Activated naive CD8-positive, alpha-beta T cell treated with anti-CD3 and anti-CD28 coated beads, Interleukin-2, amount 10 ng/mL, durations not matched to agents 7 days and 5 days (primary cell): ENCODE measurements around the gene TSC22D3. TPM values are rescaled to one million over a fixed set of nuclear protein-coding genes. Genes with fewer than 3 reads are reported as not detected.
"Not testable (repeated sequence)": the region's sequence is repeated elsewhere in the genome, so short reads cannot be mapped to it uniquely, and the experiment has no call there.

Experiments
- ATAC-seq: fragments of 150-1000 bp; cut with Tn5 transposase; one replicate; pipeline ENCODE4 v1.10.0; 2021; ENCODE audit warnings: low read depth, moderate library complexity
- POLR2A ChIA-PET: fragments of 350-600 bp; sonication (Branson Sonifier 250); formaldehyde crosslinking; loops from one replicate; lab custom pipeline; 2021; ENCODE audit warnings: antibody characterized with exemption; lab: Charles Lee
- DNase-seq: peaks from one replicate; pipeline ENCODE4 v3.0.0; 2021
- H3K27ac Mint-ChIP-seq: one replicate; pipeline ENCODE4 v1.8.0; 2022; ENCODE audit warnings: mild to moderate bottlenecking, mixed read lengths
- H3K27me3 Mint-ChIP-seq: one replicate; pipeline ENCODE4 v1.8.0; 2022; ENCODE audit warnings: mild to moderate bottlenecking, moderate library complexity, mixed read lengths
- H3K36me3 Mint-ChIP-seq: one replicate; pipeline ENCODE4 v1.8.0; 2021; ENCODE audit warnings: mild to moderate bottlenecking, mixed read lengths
- H3K4me1 Mint-ChIP-seq: one replicate; pipeline ENCODE4 v1.8.0; 2021; ENCODE audit warnings: mixed read lengths
- H3K4me3 Mint-ChIP-seq: one replicate; pipeline ENCODE4 v1.8.0; 2022; ENCODE audit warnings: mild to moderate bottlenecking, moderate library complexity, mixed read lengths
- H3K9me3 Mint-ChIP-seq: one replicate; pipeline ENCODE4 v1.8.0; 2021; ENCODE audit warnings: mixed read lengths
- total RNA-seq, 2 experiments: library from RNA; stranded (reverse); gene quantifications; one replicate each; pipeline ENCODE4 v1.2.3, GENCODE V29; 2021

Gene TSC22D3
- total RNA-seq = 100 to 1,000 TPM; 135 to 142 TPM

- peak; percentile 79 for ATAC-seq
- Mint-ChIP-seq H3K4me1 (peaks cover 9% of the 10 kb centered on the region), H3K36me3 (no peaks in the 10 kb centered on the region), H3K27me3 (peaks cover 10% of the 10 kb centered on the region), H3K4me3 (peak within 1 kb of the TSS; percentile 89), H3K9me3 (no peaks in the 10 kb centered on the region), H3K27ac (peak within 1 kb of the TSS; percentile 72)
- peak; percentile 53 for DNase-seq
- POLR2A ChIA-PET = interaction anchor here (1.0 to 2.8 kb wide), 5 partner anchors 34 to 119 kb away, joined by 3 to 31 read pairs (median 9); no protein-coding TSS in a partner anchor
These were observed at the start of gene TSC22D3 for GRCh38 chrX:107775734-107776511. TSC22D3 (minus strand) TSS chrX:107775787; CDS start chrX:107775419, 368 bp downstream.

GRCh38 chrX:107823456-107823855 is 47.9 kb upstream of the TSC22D3 start:
- Mint-ChIP-seq H3K9me3 (no peaks in the 10 kb centered on the region), H3K27ac (no peak overlapping the region), H3K27me3 (no peaks in the 10 kb centered on the region), H3K4me1 (peaks cover 10% of the 10 kb centered on the region), H3K4me3 (no peak overlapping the region), H3K36me3 (no peaks in the 10 kb centered on the region)
- DNase-seq = no peak
- POLR2A ChIA-PET = no interaction called here
- no peak for ATAC-seq

GRCh38 chrX:107823042-107823441 is 47.5 kb upstream of the TSC22D3 start:
- peaks cover 10% of the 10 kb centered on the region for H3K4me1 Mint-ChIP-seq
- no peaks in the 10 kb centered on the region for H3K36me3 Mint-ChIP-seq
- ATAC-seq (no peak), DNase-seq (no peak)
- H3K27ac Mint-ChIP-seq = no peak overlapping the region
- H3K27me3 Mint-ChIP-seq = no peaks in the 10 kb centered on the region
- no peak overlapping the region for H3K4me3 Mint-ChIP-seq
- POLR2A ChIA-PET = no interaction called here
- H3K9me3 Mint-ChIP-seq = no peaks in the 10 kb centered on the region

DNA sequence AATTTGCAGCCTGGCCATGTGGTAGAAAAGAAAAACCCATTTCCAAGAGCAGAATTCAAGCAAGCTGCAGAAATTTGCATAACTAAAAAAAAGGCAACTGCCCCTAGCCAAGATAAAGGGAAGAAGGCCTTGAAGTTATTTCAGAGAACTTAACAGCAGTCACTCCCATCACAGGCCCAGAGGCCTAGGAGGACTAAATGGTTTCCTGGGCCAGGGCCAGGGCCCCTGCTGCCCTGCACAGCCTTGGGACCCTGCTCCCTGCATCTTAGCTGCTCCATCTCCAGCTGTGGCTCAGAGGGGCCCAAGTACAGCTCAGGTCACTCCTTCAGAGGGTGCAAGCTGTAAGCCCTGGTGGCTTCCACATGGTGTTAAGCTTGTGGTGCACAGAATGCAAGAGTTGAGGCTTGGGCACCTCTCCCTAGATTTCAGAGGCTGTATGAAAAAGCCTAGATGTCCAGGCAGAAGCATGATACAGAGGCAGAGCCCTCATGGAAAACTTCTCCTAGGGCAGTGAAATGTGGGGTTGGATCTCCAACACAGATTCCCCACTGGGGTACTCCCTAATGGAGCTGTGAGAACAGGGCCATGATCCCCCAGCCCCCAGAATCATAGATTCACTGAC is 43.4 kb upstream of the TSC22D3 start:
- H3K27ac Mint-ChIP-seq = no peak overlapping the region
- no peaks in the 10 kb centered on the region for H3K9me3 Mint-ChIP-seq
- H3K4me3 Mint-ChIP-seq = no peak overlapping the region
- peaks cover 2% of the 10 kb centered on the region for H3K4me1 Mint-ChIP-seq
- ATAC-seq (no peak), DNase-seq (no peak)
- POLR2A ChIA-PET = no interaction called here
- no peaks in the 10 kb centered on the region for H3K36me3 Mint-ChIP-seq
- H3K27me3 Mint-ChIP-seq = no peaks in the 10 kb centered on the region

- H3K4me3 Mint-ChIP-seq, H3K9me3 Mint-ChIP-seq, POLR2A ChIA-PET, H3K36me3 Mint-ChIP-seq, H3K27me3 Mint-ChIP-seq, ATAC-seq, DNase-seq, H3K4me1 Mint-ChIP-seq, H3K27ac Mint-ChIP-seq: not testable (repeated sequence)
These were observed 34.5 kb upstream of the TSC22D3 start for GRCh38 chrX:107810053-107810452.

GRCh38 chrX:107805179-107805578 is 29.6 kb upstream of the TSC22D3 start:
- ATAC-seq (no peak), DNase-seq (no peak)
- Mint-ChIP-seq H3K27ac (no peak overlapping the region), H3K9me3 (no peaks in the 10 kb centered on the region), H3K4me3 (no peak overlapping the region), H3K27me3 (peaks cover 5% of the 10 kb centered on the region), H3K4me1 (no peaks in the 10 kb centered on the region), H3K36me3 (no peaks in the 10 kb centered on the region)
- POLR2A ChIA-PET = no interaction called here

DNA sequence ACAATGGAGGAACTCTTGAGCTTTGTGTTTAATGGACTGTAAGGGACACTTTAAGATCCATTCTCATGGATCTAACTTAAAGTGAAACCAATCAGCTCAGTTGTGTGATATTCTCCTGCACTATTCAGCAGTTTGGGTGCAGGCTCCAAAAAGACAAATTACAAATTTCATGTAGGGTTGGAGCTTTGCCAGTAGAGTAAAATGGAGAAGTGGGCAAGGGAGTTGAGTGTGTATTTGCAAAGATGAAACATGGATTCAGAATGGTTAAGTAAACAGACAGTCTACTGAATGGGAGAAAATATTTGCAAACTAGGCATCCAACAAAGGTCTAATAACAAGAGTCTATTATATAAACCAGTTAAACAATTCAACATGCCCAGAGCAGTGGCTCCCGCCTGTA is 28.8 kb upstream of the TSC22D3 start:
- Mint-ChIP-seq H3K9me3 (no peaks in the 10 kb centered on the region), H3K27me3 (peaks cover 5% of the 10 kb centered on the region), H3K36me3 (no peaks in the 10 kb centered on the region), H3K4me1 (no peaks in the 10 kb centered on the region), H3K27ac (no peak overlapping the region), H3K4me3 (no peak overlapping the region)
- no peak for DNase-seq
- POLR2A ChIA-PET = no interaction called here
- ATAC-seq = no peak

DNA sequence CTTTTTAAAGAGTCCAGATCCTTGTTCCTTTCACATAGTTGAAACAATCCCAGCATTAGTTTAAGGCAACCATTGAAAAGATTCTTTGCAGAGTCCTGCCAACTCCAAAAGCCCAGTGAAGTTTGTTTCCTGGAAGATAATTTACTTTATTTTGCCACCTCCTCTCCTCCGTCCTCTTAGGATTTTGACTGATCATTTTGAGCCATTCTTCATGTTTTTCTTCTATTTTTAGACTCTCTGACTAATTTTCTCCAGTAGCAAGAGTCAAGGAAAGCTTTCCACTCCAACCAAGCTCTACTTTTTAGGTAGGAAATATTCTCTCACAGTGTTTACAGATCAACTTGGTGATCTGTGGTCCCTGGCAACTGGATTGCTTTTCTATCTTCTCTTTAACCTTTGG is 12.2 kb upstream of the TSC22D3 start:
- H3K36me3 Mint-ChIP-seq = no peaks in the 10 kb centered on the region
- peaks cover 4% of the 10 kb centered on the region for H3K27me3 Mint-ChIP-seq
- no peaks in the 10 kb centered on the region for H3K4me1 Mint-ChIP-seq
- POLR2A ChIA-PET = no interaction called here
- ATAC-seq = no peak
- H3K4me3 Mint-ChIP-seq = no peak overlapping the region
- no peak overlapping the region for H3K27ac Mint-ChIP-seq
- no peak for DNase-seq
- H3K9me3 Mint-ChIP-seq = no peaks in the 10 kb centered on the region

- Mint-ChIP-seq H3K36me3 (no peaks in the 10 kb centered on the region), H3K27ac (no peak overlapping the region), H3K27me3 (peaks cover 4% of the 10 kb centered on the region), H3K4me3 (no peak overlapping the region), H3K4me1 (peaks cover 9% of the 10 kb centered on the region), H3K9me3 (no peaks in the 10 kb centered on the region)
- ATAC-seq = no peak
- DNase-seq = no peak
- POLR2A ChIA-PET = no interaction called here
These were observed 4.9 kb upstream of the TSC22D3 start for GRCh38 chrX:107780525-107780924.

DNA sequence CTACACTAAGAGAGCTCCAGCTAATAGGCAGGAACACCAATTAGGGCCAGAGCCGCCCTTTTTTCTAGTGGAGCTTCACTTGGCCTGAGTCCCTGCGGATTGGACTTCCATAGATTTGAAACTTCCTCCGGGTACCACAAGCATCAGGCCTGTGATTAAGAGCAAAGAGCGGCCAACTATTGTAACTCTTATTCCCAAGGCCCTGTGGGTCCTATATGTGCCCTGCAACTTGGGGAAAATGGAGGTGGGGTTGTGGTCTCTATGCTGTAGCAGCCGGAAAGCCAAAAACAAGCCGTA is 1.9 kb upstream of the TSC22D3 start, which contains the start of gene NCBP2L:
Gene NCBP2L (plus strand): TSS at position 198 of the 297 bp plus-strand sequence. CDS start 16,488 bp downstream, outside the sequence.
- H3K27me3 Mint-ChIP-seq = peaks cover 10% of the 10 kb centered on the region
- H3K36me3 Mint-ChIP-seq = no peaks in the 10 kb centered on the region
- POLR2A ChIA-PET = interaction anchor here (2.8 kb wide), 1 partner anchor 104 kb away, joined by 31 read pairs; no protein-coding TSS in a partner anchor
- ATAC-seq (no peak), DNase-seq (no peak)
- H3K4me3 Mint-ChIP-seq = peak within 1 kb of the TSS; percentile 89
- H3K4me1 Mint-ChIP-seq = peaks cover 9% of the 10 kb centered on the region
- H3K9me3 Mint-ChIP-seq = no peaks in the 10 kb centered on the region
- peak within 1 kb of the TSS; percentile 87 for H3K27ac Mint-ChIP-seq

- Mint-ChIP-seq H3K27ac (peak overlapping the region; percentile 87), H3K27me3 (peaks cover 10% of the 10 kb centered on the region), H3K9me3 (no peaks in the 10 kb centered on the region), H3K36me3 (no peaks in the 10 kb centered on the region), H3K4me3 (peak overlapping the region; percentile 89), H3K4me1 (peaks cover 9% of the 10 kb centered on the region)
- POLR2A ChIA-PET = interaction anchor here (2.2 to 2.8 kb wide), 2 partner anchors 35 to 103 kb away, joined by 9 to 31 read pairs; no protein-coding TSS in a partner anchor
- DNase-seq (peak; percentile 47), ATAC-seq (peak; percentile 75)
These were observed 1.3 kb upstream of the TSC22D3 start for GRCh38 chrX:107776649-107777535.

DNA sequence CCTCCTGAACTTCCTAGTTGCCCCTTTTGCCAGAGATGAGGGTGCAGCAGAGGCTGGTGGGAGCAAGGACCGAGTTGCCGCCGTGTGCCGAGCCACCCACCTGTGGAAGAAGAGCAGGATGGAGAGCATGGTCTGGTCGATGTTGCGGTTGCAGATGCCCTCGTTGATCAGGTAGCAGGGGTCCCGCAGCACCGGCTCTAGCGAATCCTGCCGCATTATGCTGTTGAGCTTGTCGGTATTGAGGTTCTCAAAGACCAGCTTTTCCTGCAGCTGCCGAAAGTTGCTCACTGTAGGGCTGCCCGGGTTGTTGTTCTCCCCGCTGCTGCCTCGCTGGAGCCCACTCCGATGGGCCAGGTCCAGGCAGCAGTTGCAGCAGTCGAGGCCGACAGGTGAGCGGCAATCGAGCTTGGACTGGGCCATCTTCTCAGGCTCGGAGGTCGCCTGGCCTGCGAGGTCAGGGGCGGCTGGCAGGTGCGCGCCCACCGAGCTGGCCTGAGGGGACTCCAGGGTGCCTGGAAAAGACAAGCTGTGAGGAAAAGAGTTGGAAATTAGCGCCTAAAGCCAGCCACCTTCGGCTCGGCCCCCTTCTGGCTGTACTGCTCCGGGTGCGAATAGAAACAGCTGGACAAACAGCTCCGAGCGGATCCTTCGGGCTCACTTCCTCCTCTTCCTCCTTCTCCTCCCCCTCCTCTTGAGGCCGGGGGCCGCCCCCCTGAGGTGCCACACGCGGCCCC is 420 bp downstream of the TSC22D3 start:
- Mint-ChIP-seq H3K27me3 (peaks cover 10% of the 10 kb centered on the region), H3K27ac (no peak overlapping the region), H3K4me1 (peaks cover 9% of the 10 kb centered on the region), H3K9me3 (no peaks in the 10 kb centered on the region), H3K36me3 (no peaks in the 10 kb centered on the region), H3K4me3 (peak overlapping the region; percentile 60)
- peak; percentile 11 for ATAC-seq
- DNase-seq = no peak
- POLR2A ChIA-PET = interaction anchor here (1.0 to 2.8 kb wide), 5 partner anchors 33 to 118 kb away, joined by 3 to 31 read pairs (median 9); no protein-coding TSS in a partner anchor
